ENCODE data around the gene GPR62. TPM values are rescaled to one million over a fixed set of nuclear protein-coding genes. Genes with fewer than 3 reads are reported as not detected.
A peak's percentile ranks its signal among the peaks of the same experiment; 100 is the strongest.

The GPR62 gene
- total and polyA plus RNA-seq, 9 of the 15 experiments (the other 6 are each of a cell fraction or from before 2014, with no cell fraction given): not detected

DNA sequence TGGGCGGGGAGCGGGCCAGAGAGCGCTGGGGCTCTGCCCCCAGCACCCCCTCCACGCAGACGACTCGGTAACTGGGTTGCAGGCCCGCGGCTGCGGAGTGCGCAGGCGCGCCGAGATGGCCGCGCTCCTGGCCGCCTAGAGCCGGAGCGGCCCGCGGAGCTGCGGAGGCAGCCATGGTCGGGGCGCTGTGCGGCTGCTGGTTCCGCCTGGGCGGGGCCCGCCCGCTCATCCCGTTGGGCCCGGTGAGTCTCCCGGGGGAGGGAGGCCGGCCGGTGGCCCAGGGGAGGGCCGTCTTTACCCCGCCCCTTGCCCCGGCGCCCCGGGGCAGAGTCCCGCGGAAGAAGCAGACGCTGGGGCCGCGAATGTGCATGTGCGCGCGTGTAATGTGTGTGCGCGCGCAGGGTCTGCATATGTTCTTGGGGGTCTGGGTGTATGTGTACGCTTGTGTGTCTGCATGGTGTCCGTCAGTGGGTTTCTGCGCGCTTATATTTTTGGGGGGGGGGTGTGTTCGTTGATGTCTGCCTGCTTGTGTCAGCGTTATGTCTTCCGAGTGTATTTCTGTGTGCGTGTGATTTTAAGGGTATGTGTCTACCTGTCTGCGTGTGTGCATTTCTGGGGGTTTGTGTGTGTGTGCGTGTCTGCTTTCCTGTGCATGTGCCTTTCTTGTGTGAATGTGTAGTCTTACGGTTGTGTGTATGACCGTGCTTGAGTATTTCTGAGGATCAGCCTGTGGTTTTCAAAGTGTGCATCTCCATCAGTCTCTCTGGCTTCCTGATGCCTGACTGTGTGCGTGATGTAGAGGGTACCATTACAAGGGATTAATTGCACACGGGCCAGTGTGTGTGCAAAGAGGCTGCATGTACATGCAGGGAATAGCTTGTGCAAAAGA lies 20.0 kb downstream of the GPR62 start, which contains the start of gene ABHD14A (continued):
- TF ChIP-seq GTF2E2 (tag; IDR thresholded peaks at IDR 0.05) (no peak), GTF2A2 (tag; IDR thresholded peaks at IDR 0.05) (no peak), MTA3 (IDR thresholded peaks at IDR 0.05; ENCODE audit: borderline replicate concordance) (0 out of 2 replicates have a peak, but pooled peaks have one; percentile 13), NCOA1 (IDR thresholded peaks at IDR 0.05; ENCODE audit: low read depth) (no peak), NFE2 (IDR thresholded peaks at IDR 0.05; ENCODE audit: low read depth) (no peak), SMARCA4 (IDR thresholded peaks at IDR 0.05) (peak; percentile 31; the same call in 1 of the 2 replicates), NRF1 (conservative IDR thresholded peaks at IDR 0.05 in 1 of 2, IDR thresholded peaks at IDR 0.05 in 1 of 2) (peak; percentile 90), ZKSCAN1 (IDR thresholded peaks at IDR 0.05; ENCODE audit: low read depth, low read length) (peak; percentile 79; the same call in 1 of the 2 replicates), PHF21A (IDR thresholded peaks at IDR 0.05; ENCODE audit: borderline replicate concordance, low read depth) (0 out of 2 replicates have a peak, but pooled peaks have one; percentile 15), CREM (IDR thresholded peaks at IDR 0.05; ENCODE audit: low read depth) (peak; percentile 2; the same call in 1 of the 2 replicates), HNRNPUL1 (IDR thresholded peaks at IDR 0.05; ENCODE audit: low read length) (no peak), ZNF217 (CRISPR knock-in tag; IDR thresholded peaks at IDR 0.05) (no peak), ZNF699 (CRISPR knock-in tag; IDR thresholded peaks at IDR 0.05; ENCODE audit: insufficient replicate concordance) (no peak), THRAP3 (IDR thresholded peaks at IDR 0.05; ENCODE audit: borderline replicate concordance) (no peak), ZNF347 (CRISPR knock-in tag; IDR thresholded peaks at IDR 0.05; ENCODE audit: low read depth) (no peak), SUPT5H (IDR thresholded peaks at IDR 0.05) (no peak), MYC (IDR thresholded peaks at IDR 0.05; ENCODE audit: low read depth, low read length) (peak; percentile 49; the same call in 1 of the 2 replicates), MYC (CRISPR knock-in tag; IDR thresholded peaks at IDR 0.05; ENCODE audit: borderline replicate concordance, low read depth) (no peak), ETV6 (IDR thresholded peaks at IDR 0.05; ENCODE audit: borderline replicate concordance in 1 of 2, low read depth in 2 of 2, low read length in 1 of 2) (no peak), ETV6 (CRISPR knock-in tag; IDR thresholded peaks at IDR 0.05; ENCODE audit: borderline replicate concordance) (no peak), KLF10 (CRISPR knock-in tag; IDR thresholded peaks at IDR 0.05) (no peak), ELF4 (CRISPR knock-in tag; IDR thresholded peaks at IDR 0.05) (peak; percentile 56; the same call in 1 of the 2 replicates), FOXK2 (conservative IDR thresholded peaks at IDR 0.05 in 1 of 2, IDR thresholded peaks at IDR 0.05 in 1 of 2; ENCODE audit: low read depth in 2 of 2) (0 out of 4 replicates have a peak, but pooled peaks of 1 of the 2 experiments have one; percentile 36), CAMTA2 (CRISPR knock-in tag; conservative IDR thresholded peaks at IDR 0.05) (no peak), CHCHD3 (CRISPR knock-in tag; IDR thresholded peaks at IDR 0.05) (no peak; the same call in 1 of the 2 replicates)
- TF ChIP-seq, protein P1, sequence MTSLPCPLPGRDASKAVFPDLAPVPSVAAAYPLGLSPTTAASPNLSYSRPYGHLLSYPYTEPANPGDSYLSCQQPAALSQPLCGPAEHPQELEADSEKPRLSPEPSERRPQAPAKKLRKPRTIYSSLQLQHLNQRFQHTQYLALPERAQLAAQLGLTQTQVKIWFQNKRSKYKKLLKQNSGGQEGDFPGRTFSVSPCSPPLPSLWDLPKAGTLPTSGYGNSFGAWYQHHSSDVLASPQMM (CRISPR knock-in tag; IDR thresholded peaks at IDR 0.05): no peak
- TF ChIP-seq, protein P2, sequence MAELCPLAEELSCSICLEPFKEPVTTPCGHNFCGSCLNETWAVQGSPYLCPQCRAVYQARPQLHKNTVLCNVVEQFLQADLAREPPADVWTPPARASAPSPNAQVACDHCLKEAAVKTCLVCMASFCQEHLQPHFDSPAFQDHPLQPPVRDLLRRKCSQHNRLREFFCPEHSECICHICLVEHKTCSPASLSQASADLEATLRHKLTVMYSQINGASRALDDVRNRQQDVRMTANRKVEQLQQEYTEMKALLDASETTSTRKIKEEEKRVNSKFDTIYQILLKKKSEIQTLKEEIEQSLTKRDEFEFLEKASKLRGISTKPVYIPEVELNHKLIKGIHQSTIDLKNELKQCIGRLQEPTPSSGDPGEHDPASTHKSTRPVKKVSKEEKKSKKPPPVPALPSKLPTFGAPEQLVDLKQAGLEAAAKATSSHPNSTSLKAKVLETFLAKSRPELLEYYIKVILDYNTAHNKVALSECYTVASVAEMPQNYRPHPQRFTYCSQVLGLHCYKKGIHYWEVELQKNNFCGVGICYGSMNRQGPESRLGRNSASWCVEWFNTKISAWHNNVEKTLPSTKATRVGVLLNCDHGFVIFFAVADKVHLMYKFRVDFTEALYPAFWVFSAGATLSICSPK (IDR thresholded peaks at IDR 0.05; ENCODE audit: borderline replicate concordance): no peak
- TF ChIP-seq, protein P3, sequence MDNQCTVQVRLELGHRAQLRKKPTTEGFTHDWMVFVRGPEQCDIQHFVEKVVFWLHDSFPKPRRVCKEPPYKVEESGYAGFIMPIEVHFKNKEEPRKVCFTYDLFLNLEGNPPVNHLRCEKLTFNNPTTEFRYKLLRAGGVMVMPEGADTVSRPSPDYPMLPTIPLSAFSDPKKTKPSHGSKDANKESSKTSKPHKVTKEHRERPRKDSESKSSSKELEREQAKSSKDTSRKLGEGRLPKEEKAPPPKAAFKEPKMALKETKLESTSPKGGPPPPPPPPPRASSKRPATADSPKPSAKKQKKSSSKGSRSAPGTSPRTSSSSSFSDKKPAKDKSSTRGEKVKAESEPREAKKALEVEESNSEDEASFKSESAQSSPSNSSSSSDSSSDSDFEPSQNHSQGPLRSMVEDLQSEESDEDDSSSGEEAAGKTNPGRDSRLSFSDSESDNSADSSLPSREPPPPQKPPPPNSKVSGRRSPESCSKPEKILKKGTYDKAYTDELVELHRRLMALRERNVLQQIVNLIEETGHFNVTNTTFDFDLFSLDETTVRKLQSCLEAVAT (IDR thresholded peaks at IDR 0.05): peak; percentile 31 to 72; a peak in 1 of 4 replicates

Data from K562 (cell line).